Measurements from ENCODE around the gene KRTAP3-3.
A peak's percentile ranks its signal among the peaks of the same experiment; 100 is the strongest.

The KRTAP3-3 gene

GRCh38 chr17:40958086-40958953 lies 35.6 kb downstream of the KRTAP3-3 start:
- no peak for DNase-seq (ENCODE audit: low spot score)

GRCh38 chr17:40956401-40957254 lies 37.3 kb downstream of the KRTAP3-3 start:
- peak; percentile 51 for DNase-seq (ENCODE audit: low spot score)

DNA sequence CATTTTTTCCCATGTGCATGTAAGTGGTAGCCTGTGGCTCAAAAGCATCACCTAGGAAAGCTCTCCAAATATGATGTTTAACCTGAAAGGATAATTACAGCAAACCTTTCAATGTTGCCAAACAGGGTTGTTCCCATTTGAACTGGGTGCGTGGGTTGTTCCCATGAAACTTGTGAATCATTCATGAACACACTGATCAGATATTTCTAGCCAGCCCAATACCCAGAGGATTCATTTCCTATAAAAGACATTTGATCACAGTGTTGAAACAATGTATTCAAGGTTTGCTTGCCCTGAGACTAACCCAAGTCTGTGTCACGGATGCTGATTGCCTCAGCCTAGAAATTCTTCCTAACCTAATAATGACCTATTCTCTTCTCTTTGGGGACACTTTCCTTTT lies 40.1 kb downstream of the KRTAP3-3 start:
- no peak for DNase-seq (ENCODE audit: low spot score)

DNA sequence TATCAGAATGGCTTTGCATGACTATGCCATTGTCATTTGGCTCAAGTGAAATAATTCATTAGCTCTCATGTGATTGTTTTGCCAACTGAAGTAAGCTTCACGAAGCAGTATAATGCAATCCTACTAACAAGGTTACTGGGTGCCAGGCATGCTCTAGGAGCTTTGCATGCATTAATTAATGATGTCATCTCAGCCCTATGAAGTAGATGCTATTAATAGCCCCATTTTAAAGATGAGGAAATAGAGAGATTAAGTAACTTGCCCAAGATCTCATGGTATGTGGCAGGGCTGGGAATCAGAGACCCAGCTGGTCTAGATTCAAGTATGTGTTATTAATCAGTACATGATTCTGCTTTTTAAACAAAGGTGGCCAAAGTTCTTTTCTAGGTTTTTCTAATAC lies 41.3 kb downstream of the KRTAP3-3 start:
- DNase-seq (ENCODE audit: low spot score): no peak

DNA sequence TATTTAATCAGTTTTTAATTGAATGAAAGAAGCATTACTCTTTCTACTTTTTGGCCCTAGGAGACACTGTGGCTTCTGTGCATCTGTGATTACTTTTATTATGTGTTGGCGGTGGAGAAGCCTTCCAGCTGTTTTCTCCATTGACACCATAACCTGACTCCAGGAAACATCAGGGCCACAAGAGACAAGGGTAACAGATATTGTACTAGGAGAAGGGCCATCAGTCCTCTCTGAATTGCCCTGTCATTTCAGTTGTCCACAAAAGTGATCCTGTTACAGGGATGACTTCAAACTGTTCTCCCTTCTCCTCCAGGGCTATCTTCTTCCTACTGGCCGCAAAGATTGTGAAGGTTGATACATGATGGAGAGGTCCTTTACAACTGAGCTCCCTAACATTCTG lies 41.8 kb downstream of the KRTAP3-3 start:
- no peak for DNase-seq (ENCODE audit: low spot score)

DNA sequence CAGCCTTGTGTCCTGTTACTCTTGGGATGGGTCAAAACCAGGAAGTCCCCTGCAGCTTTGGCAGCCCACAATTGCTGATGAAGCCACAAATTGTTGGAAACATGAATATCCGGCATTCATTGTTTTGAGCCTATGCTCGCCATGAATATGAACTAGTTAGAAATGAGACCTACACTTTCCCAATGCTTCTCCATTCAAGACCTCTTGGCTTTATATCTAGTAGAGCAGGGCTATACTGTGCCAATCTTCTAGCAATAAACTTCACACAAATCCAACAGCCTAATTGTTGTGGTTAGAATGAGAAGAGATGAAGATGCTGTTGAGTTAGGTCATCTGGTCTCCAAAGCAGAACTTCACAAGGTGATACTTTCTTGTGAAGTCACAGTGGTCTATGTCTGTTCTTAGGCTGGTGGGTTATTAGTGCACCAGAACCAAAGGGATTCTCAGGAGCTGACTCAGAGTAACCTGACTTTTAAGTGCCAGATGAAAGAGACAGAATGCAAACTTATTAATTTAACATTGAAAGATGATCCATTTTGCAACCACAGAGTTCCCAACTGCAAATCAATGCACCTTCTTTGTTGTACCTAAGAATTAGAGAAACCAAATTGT lies 42.8 kb downstream of the KRTAP3-3 start:
- no peak for DNase-seq (ENCODE audit: low spot score)

DNA sequence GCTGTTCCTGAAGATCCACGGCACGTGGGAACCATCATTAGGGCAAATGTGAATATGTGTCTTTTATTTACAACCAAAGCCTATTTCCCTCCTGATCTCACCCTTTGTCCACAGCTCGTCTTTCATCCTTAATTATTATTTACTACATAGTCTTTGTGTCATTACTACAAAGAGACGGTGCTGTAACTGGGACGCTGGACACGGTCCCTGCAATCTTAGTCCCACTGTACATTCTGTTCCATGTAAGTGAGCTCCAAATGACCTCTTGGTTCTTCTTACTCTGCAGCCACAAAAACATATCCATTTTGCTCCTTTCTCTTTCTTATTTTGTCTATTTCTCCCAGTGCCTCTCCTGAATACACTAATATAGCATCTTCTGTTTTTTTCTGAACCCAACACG lies 43.8 kb downstream of the KRTAP3-3 start:
- no peak for DNase-seq (ENCODE audit: low spot score)

DNA sequence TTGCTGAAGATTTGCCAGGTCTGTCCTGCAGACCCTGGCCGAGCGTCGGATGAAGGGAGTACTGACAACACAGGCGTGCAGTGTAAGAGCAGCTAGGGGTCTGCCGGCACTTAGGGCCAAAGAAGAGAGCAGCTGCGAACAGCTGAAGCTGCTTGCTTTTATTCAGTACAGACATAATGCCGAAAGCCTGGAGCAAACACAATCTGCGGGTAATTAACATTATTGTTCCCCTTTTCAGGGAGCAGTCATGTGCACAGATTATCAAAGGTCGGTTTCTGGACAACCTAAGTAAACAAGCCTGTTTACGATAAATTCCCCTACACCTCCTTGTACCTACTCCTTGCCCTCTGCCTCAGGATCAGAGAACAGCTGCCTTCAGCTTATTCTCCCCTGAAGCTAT lies 44.5 kb downstream of the KRTAP3-3 start:
- no peak for DNase-seq (ENCODE audit: low spot score)

DNA sequence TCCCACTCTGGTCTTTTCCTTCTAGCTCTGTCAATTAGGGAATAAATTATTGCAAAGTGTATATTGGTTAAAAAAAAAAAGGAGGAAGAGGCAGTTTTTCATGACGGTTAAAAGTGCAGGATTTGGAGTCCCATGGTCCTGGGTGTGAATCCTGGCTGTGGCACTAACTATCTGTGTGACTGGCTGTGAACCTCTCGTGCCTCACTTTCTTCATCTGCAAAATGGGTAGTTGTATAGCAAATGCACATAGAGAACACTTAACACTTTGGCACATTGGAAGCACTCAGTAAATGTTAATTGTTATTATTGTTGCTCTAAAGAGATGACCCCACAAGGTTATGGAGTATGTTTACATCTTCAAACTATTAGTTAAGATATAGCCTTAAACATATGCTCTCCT lies 46.0 kb downstream of the KRTAP3-3 start:
- no peak for DNase-seq (ENCODE audit: low spot score)

DNA sequence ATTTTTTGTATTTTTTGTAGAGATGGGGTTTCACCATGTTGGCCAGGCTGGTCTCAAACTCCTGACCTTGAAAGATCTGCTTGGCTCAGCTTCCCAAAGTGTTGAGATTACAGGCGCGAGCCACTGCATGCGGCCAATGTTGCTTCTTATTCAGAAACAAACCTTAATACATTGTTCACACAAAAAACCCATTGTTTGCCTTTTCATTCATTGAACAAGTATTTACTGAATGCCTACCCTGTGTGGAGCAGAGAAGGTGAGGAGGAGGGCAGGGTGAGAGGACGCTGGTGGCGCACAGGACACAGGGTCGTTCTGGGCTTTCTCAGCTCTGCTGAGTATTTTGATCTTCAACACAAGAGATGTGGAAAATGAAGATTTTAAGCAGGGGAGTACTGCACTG lies 48.5 kb downstream of the KRTAP3-3 start:
- DNase-seq (ENCODE audit: low spot score): no peak

- DNase-seq (ENCODE audit: low spot score): no peak
Observed at GRCh38 chr17:40944531-40944930, 49.4 kb downstream of the KRTAP3-3 start.

Data from HuH-7 (cell line).